Measurements from ENCODE around the gene NFATC4.

Gene NFATC4

GRCh38 chr14:24403294-24403998, 35.5 kb downstream of the NFATC4 start:
- Histone ChIP-seq H3K4me1 (ENCODE audit: control insufficient read depth, low read depth, low read length) (no peaks in the 10 kb centered on the region), H3K4ac (ENCODE audit: low read depth, low read length) (no peak overlapping the region), H3K18ac (ENCODE audit: low read length) (no peak overlapping the region), H3K79me2 (ENCODE audit: control insufficient read depth, insufficient read depth, low read length) (no peaks in the 10 kb centered on the region), H3K36me3 (ENCODE audit: control insufficient read depth, insufficient read depth, low read length) (no peaks in the 10 kb centered on the region), H4K5ac (ENCODE audit: low read length) (no peak overlapping the region), H2BK120ac (ENCODE audit: low read depth, low read length) (no peak overlapping the region), H3K27ac (ENCODE audit: low read depth, low read length) (no peak overlapping the region), H3K23ac (ENCODE audit: low read length) (no peak overlapping the region), H2AK5ac (ENCODE audit: low read length) (no peak overlapping the region), H3K4me3 (ENCODE audit: low read length) (no peak overlapping the region), H3K9ac (ENCODE audit: low read length) (no peak overlapping the region), H4K8ac (ENCODE audit: low read depth, low read length) (no peak overlapping the region), H3K56ac (ENCODE audit: low read length) (no peak overlapping the region), H3K79me1 (ENCODE audit: low read length) (no peaks in the 10 kb centered on the region), H3K27me3 (ENCODE audit: insufficient read depth, low read length, poor library complexity) (no peaks in the 10 kb centered on the region), H3K4me2 (ENCODE audit: low read length) (no peak overlapping the region), H2BK5ac (ENCODE audit: low read length) (no peak overlapping the region), H2BK15ac (replicated peaks; ENCODE audit: low read depth) (no peak overlapping the region)
- peak; percentile 54 for DNase-seq
- WGBS (ENCODE audit: extremely low coverage, insufficient coverage, low lambda C conversion rate): no CpG with 5 or more reads among the region's 7 CpGs

DNA sequence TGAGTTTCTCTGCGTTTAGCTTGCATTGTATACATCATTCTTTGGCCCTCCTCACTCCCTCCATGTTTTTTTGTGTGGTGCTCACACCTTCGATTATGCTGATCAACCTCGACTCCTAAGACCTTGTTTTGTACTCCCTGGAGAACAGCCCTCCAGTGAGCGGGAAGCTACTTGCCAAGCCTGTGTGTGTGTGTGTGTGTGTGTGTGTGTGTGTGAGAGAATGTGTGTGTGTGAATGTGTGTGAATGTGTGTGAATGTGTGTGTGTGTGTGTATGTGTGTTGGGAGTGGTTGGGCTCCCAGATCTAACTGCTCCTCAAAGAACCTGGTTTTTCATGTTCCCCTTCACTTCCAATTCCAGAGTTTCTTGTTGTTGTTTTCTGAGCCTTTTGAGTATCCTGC, 36.8 kb downstream of the NFATC4 start:
- Histone ChIP-seq H4K8ac (ENCODE audit: low read depth, low read length) (no peak overlapping the region), H3K27ac (ENCODE audit: low read depth, low read length) (no peak overlapping the region), H3K23ac (ENCODE audit: low read length) (no peak overlapping the region), H3K9ac (ENCODE audit: low read length) (no peak overlapping the region), H4K5ac (ENCODE audit: low read length) (no peak overlapping the region), H3K4ac (ENCODE audit: low read depth, low read length) (no peak overlapping the region), H3K56ac (ENCODE audit: low read length) (no peak overlapping the region), H3K27me3 (ENCODE audit: insufficient read depth, low read length, poor library complexity) (no peaks in the 10 kb centered on the region), H2AK5ac (ENCODE audit: low read length) (no peak overlapping the region), H2BK5ac (ENCODE audit: low read length) (no peak overlapping the region), H3K18ac (ENCODE audit: low read length) (no peak overlapping the region), H3K4me1 (ENCODE audit: control insufficient read depth, low read depth, low read length) (no peaks in the 10 kb centered on the region), H2BK15ac (replicated peaks; ENCODE audit: low read depth) (no peak overlapping the region), H3K4me2 (ENCODE audit: low read length) (no peak overlapping the region), H3K4me3 (ENCODE audit: low read length) (no peak overlapping the region), H2BK120ac (ENCODE audit: low read depth, low read length) (no peak overlapping the region), H3K79me2 (ENCODE audit: control insufficient read depth, insufficient read depth, low read length) (no peaks in the 10 kb centered on the region), H3K36me3 (ENCODE audit: control insufficient read depth, insufficient read depth, low read length) (no peaks in the 10 kb centered on the region), H3K79me1 (ENCODE audit: low read length) (no peaks in the 10 kb centered on the region)
- DNase-seq: no peak
- no CpG with 5 or more reads among the region's 4 CpGs for WGBS (ENCODE audit: extremely low coverage, insufficient coverage, low lambda C conversion rate)

GRCh38 chr14:24406416-24406815, 38.4 kb downstream of the NFATC4 start:
- no peak overlapping the region for H3K18ac ChIP-seq (ENCODE audit: low read length)

GRCh38 chr14:24407608-24408325, 39.8 kb downstream of the NFATC4 start:
- Histone ChIP-seq H3K9ac (ENCODE audit: low read length) (no peak overlapping the region), H4K8ac (ENCODE audit: low read depth, low read length) (no peak overlapping the region), H3K23ac (ENCODE audit: low read length) (no peak overlapping the region), H2BK5ac (ENCODE audit: low read length) (no peak overlapping the region), H3K79me2 (ENCODE audit: control insufficient read depth, insufficient read depth, low read length) (no peaks in the 10 kb centered on the region), H3K56ac (ENCODE audit: low read length) (no peak overlapping the region), H3K4me2 (ENCODE audit: low read length) (no peak overlapping the region), H3K27ac (ENCODE audit: low read depth, low read length) (no peak overlapping the region), H2BK120ac (ENCODE audit: low read depth, low read length) (no peak overlapping the region), H3K36me3 (ENCODE audit: control insufficient read depth, insufficient read depth, low read length) (no peaks in the 10 kb centered on the region), H4K5ac (ENCODE audit: low read length) (no peak overlapping the region), H3K79me1 (ENCODE audit: low read length) (no peaks in the 10 kb centered on the region), H3K18ac (ENCODE audit: low read length) (no peak overlapping the region), H3K4me1 (ENCODE audit: control insufficient read depth, low read depth, low read length) (no peaks in the 10 kb centered on the region), H3K27me3 (ENCODE audit: insufficient read depth, low read length, poor library complexity) (no peaks in the 10 kb centered on the region), H2AK5ac (ENCODE audit: low read length) (no peak overlapping the region), H3K4ac (ENCODE audit: low read depth, low read length) (no peak overlapping the region), H2BK15ac (replicated peaks; ENCODE audit: low read depth) (no peak overlapping the region), H3K4me3 (ENCODE audit: low read length) (no peak overlapping the region)
- no peak for DNase-seq
- WGBS (ENCODE audit: extremely low coverage, insufficient coverage, low lambda C conversion rate): no CpG with 5 or more reads among the region's 18 CpGs

More at GRCh38 chr14:24406416-24406815, 38.4 kb downstream of the NFATC4 start:
- no peak for DNase-seq
- H3K4me2 ChIP-seq (ENCODE audit: low read length): no peak overlapping the region
- no peaks in the 10 kb centered on the region for H3K4me1 ChIP-seq (ENCODE audit: control insufficient read depth, low read depth, low read length)
- no peak overlapping the region for H3K9ac ChIP-seq (ENCODE audit: low read length)
- no peak overlapping the region for H3K56ac ChIP-seq (ENCODE audit: low read length)
- H2AK5ac ChIP-seq (ENCODE audit: low read length): no peak overlapping the region
- no peak overlapping the region for H3K27ac ChIP-seq (ENCODE audit: low read depth, low read length)
- no peak overlapping the region for H4K5ac ChIP-seq (ENCODE audit: low read length)
- H3K36me3 ChIP-seq (ENCODE audit: control insufficient read depth, insufficient read depth, low read length): no peaks in the 10 kb centered on the region
- H2BK5ac ChIP-seq (ENCODE audit: low read length): no peak overlapping the region
- WGBS (ENCODE audit: extremely low coverage, insufficient coverage, low lambda C conversion rate): no CpG with 5 or more reads among the region's 6 CpGs
- H4K8ac ChIP-seq (ENCODE audit: low read depth, low read length): no peak overlapping the region
- no peak overlapping the region for H2BK15ac ChIP-seq (replicated peaks; ENCODE audit: low read depth)
- no peak overlapping the region for H3K4ac ChIP-seq (ENCODE audit: low read depth, low read length)
- no peak overlapping the region for H2BK120ac ChIP-seq (ENCODE audit: low read depth, low read length)
- no peaks in the 10 kb centered on the region for H3K79me1 ChIP-seq (ENCODE audit: low read length)
- no peaks in the 10 kb centered on the region for H3K27me3 ChIP-seq (ENCODE audit: insufficient read depth, low read length, poor library complexity)
- H3K23ac ChIP-seq (ENCODE audit: low read length): no peak overlapping the region
- H3K79me2 ChIP-seq (ENCODE audit: control insufficient read depth, insufficient read depth, low read length): no peaks in the 10 kb centered on the region
- no peak overlapping the region for H3K4me3 ChIP-seq (ENCODE audit: low read length)

DNA sequence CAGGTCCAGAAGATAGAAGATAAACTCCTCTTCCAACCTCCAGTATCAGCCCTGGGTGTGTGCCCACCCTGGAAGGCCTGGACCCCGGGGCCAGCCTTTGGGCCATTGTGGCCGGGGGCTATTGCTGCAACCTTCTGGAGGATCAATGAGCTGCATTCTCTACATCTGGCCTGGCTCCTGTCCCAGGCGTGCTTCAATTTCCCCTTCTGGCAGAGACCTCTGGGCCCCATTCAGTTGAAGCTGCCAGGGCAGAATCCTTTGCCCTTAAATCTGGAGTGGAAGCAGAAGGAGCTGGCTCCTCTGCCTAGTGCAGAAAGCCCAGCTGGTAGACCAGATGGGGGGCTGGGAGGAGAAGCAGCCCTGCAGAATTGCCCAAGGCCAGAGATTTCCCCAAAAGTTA, 40.8 kb downstream of the NFATC4 start:
- H3K79me2 ChIP-seq (ENCODE audit: control insufficient read depth, insufficient read depth, low read length): no peaks in the 10 kb centered on the region
- no peak overlapping the region for H3K4me3 ChIP-seq (ENCODE audit: low read length)
- DNase-seq: no peak
- no peak overlapping the region for H4K5ac ChIP-seq (ENCODE audit: low read length)
- no CpG with 5 or more reads among the region's 3 CpGs for WGBS (ENCODE audit: extremely low coverage, insufficient coverage, low lambda C conversion rate)
- H3K4me1 ChIP-seq (ENCODE audit: control insufficient read depth, low read depth, low read length): no peaks in the 10 kb centered on the region
- H2AK5ac ChIP-seq (ENCODE audit: low read length): no peak overlapping the region
- H2BK120ac ChIP-seq (ENCODE audit: low read depth, low read length): no peak overlapping the region
- H3K23ac ChIP-seq (ENCODE audit: low read length): no peak overlapping the region
- H3K18ac ChIP-seq (ENCODE audit: low read length): no peak overlapping the region
- H4K8ac ChIP-seq (ENCODE audit: low read depth, low read length): no peak overlapping the region
- H3K36me3 ChIP-seq (ENCODE audit: control insufficient read depth, insufficient read depth, low read length): no peaks in the 10 kb centered on the region
- H3K4ac ChIP-seq (ENCODE audit: low read depth, low read length): no peak overlapping the region
- H2BK5ac ChIP-seq (ENCODE audit: low read length): no peak overlapping the region
- no peak overlapping the region for H3K4me2 ChIP-seq (ENCODE audit: low read length)
- no peak overlapping the region for H2BK15ac ChIP-seq (replicated peaks; ENCODE audit: low read depth)
- no peak overlapping the region for H3K56ac ChIP-seq (ENCODE audit: low read length)
- H3K27me3 ChIP-seq (ENCODE audit: insufficient read depth, low read length, poor library complexity): no peaks in the 10 kb centered on the region
- no peak overlapping the region for H3K27ac ChIP-seq (ENCODE audit: low read depth, low read length)
- no peaks in the 10 kb centered on the region for H3K79me1 ChIP-seq (ENCODE audit: low read length)
- H3K9ac ChIP-seq (ENCODE audit: low read length): no peak overlapping the region

Measured in mesendoderm (in vitro differentiated cells).